IMR-90 (cell line): ENCODE measurements around the gene RAPGEF5.

Source experiments
- BHLHE40 ChIP-seq: fragments of 150-350 bp; IDR thresholded peaks from 2 replicates; pipeline ENCODE4 v1.6.1; 2016; ENCODE audit warnings: mild to moderate bottlenecking, low read depth, low read length
- CTCF ChIP-seq: conservative IDR thresholded peaks from 2 replicates; pipeline ENCODE4 v1.5.1; 2012; ENCODE audit warnings: mild to moderate bottlenecking, low read depth, low read length, improper control_type of control experiment
- ELK1 ChIP-seq: fragments of 150-350 bp; IDR thresholded peaks from 2 replicates; pipeline ENCODE4 v1.6.1; 2016; ENCODE audit warnings: low read depth, mild to moderate bottlenecking, low read length, moderate library complexity, borderline replicate concordance
- MAFK ChIP-seq: IDR thresholded peaks from 2 replicates; pipeline ENCODE4 v1.6.1; 2012; ENCODE audit warnings: low read depth, low read length, improper control_type of control experiment
- MAZ ChIP-seq: IDR thresholded peaks from 2 replicates; pipeline ENCODE4 v1.6.1; 2012; ENCODE audit warnings: low read depth, mild to moderate bottlenecking, low read length, improper control_type of control experiment, moderate library complexity, borderline replicate concordance
- MXI1 ChIP-seq: IDR thresholded peaks from 2 replicates; pipeline ENCODE4 v1.6.1; 2012; ENCODE audit warnings: low read depth, mild to moderate bottlenecking, low read length, moderate library complexity, borderline replicate concordance
- POLR2A ChIP-seq: IDR thresholded peaks from 2 replicates; pipeline ENCODE4 v1.6.1; 2012; ENCODE audit warnings: mild to moderate bottlenecking, low read depth, low read length
- RAD21 ChIP-seq: IDR thresholded peaks from 2 replicates; pipeline ENCODE4 v1.6.1; 2012; ENCODE audit warnings: low read length, improper control_type of control experiment

- no peak for TF ChIP-seq CTCF
- no peak for TF ChIP-seq MXI1
- TF ChIP-seq MAFK = no peak
- no peak for TF ChIP-seq RAD21
- no peak for TF ChIP-seq BHLHE40
- TF ChIP-seq POLR2A = no peak
- TF ChIP-seq ELK1 = no peak
- no peak for TF ChIP-seq MAZ
Observed at GRCh38 chr7:22344655-22345054, 12.3 kb downstream of the RAPGEF5 start.
